ENCODE measurements around the gene RP9.

The RP9 gene

GRCh38 chr7:33079763-33080690 lies 29.2 kb downstream of the RP9 start:
- no peak overlapping the region for H3K4me3 ChIP-seq (replicated peaks in 1 of 2; ENCODE audit: low read depth in 2 of 2, low read length in 2 of 2)
- no peak for DNase-seq (ENCODE audit: low read depth in 2 of 2)
- TF ChIP-seq CTCF (IDR thresholded peaks at IDR 0.05; ENCODE audit: low read depth, low read length): no peak

GRCh38 chr7:33079096-33079495 lies 30.1 kb downstream of the RP9 start:
- no peak overlapping the region for H3K4me3 ChIP-seq (replicated peaks in 1 of 2; ENCODE audit: low read depth in 2 of 2, low read length in 2 of 2)
- TF ChIP-seq CTCF (IDR thresholded peaks at IDR 0.05; ENCODE audit: low read depth, low read length): no peak
- no peak for DNase-seq (ENCODE audit: low read depth in 2 of 2)

GRCh38 chr7:33076737-33077136 lies 32.5 kb downstream of the RP9 start:
- H3K4me3 ChIP-seq (replicated peaks in 1 of 2; ENCODE audit: low read depth in 2 of 2, low read length in 2 of 2): no peak overlapping the region
- DNase-seq (ENCODE audit: low read depth in 2 of 2): no peak
- no peak for TF ChIP-seq CTCF (IDR thresholded peaks at IDR 0.05; ENCODE audit: low read depth, low read length)

GRCh38 chr7:33075818-33076518 lies 33.2 kb downstream of the RP9 start:
- no peak for DNase-seq (ENCODE audit: low read depth in 2 of 2)
- TF ChIP-seq CTCF (IDR thresholded peaks at IDR 0.05; ENCODE audit: low read depth, low read length): no peak
- no peak overlapping the region for H3K4me3 ChIP-seq (replicated peaks in 1 of 2; ENCODE audit: low read depth in 2 of 2, low read length in 2 of 2)

GRCh38 chr7:33073243-33073642 lies 36.0 kb downstream of the RP9 start:
- TF ChIP-seq CTCF (IDR thresholded peaks at IDR 0.05; ENCODE audit: low read depth, low read length): no peak
- no peak overlapping the region for H3K4me3 ChIP-seq (replicated peaks in 1 of 2; ENCODE audit: low read depth in 2 of 2, low read length in 2 of 2)
- no peak for DNase-seq (ENCODE audit: low read depth in 2 of 2)

GRCh38 chr7:33072471-33072870 lies 36.7 kb downstream of the RP9 start:
- DNase-seq (ENCODE audit: low read depth in 2 of 2): peak; percentile 78 to 80
- no peak for TF ChIP-seq CTCF (IDR thresholded peaks at IDR 0.05; ENCODE audit: low read depth, low read length)
- H3K4me3 ChIP-seq (replicated peaks in 1 of 2; ENCODE audit: low read depth in 2 of 2, low read length in 2 of 2): no peak overlapping the region

Data from cardiac fibroblast (primary cell).